HG03095 (cell line): ENCODE data around the gene KRT17.
"Not testable (repeated sequence)": the region's sequence is repeated elsewhere in the genome, so short reads cannot be mapped to it uniquely, and the experiment has no call there.

Experiments
- ATAC-seq: cut with Tn5 transposase; IDR thresholded peaks from one replicate; pipeline ENCODE4 v1.9.1; 2021; ENCODE audit warnings: moderate library complexity; ENCODE audit not compliant: unreplicated experiment

Gene KRT17

DNA sequence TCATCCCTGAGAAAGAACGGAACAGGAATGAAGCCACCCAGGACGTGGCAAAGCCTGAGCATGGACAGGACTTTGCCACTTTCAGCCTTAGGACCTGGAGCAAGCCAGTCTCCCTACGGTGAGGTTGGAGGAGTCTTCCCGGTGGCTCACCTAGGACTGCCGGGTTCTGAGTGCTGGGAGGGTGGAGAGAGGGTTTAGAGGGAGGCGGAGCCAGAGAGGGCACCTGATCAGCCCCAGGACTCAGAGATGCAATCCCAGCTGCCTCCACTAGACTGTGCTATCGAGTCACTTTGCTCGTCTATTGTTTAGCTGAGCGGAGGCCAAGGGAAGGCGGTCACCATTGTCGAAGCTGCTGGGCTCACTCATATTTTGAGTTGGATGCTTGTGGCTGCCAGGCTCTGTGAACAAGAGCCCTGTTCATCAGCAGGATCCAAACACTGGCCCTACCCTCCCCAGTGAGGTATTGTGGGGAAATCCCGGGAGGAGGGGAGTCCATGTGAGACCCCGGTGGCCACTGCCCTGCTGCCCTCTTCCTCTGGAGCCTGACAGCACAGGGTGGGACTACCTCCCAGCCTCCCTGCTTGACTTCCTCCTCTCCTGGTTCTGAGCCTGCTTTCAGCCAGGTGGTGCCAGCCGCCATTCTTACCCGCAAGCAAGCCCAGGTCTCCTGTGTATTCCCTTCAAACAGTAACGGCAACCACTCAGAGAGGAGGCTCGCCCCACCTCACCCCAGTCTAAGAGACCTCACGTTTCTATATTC is 44.7 kb downstream of the KRT17 start:
- no peak for ATAC-seq

DNA sequence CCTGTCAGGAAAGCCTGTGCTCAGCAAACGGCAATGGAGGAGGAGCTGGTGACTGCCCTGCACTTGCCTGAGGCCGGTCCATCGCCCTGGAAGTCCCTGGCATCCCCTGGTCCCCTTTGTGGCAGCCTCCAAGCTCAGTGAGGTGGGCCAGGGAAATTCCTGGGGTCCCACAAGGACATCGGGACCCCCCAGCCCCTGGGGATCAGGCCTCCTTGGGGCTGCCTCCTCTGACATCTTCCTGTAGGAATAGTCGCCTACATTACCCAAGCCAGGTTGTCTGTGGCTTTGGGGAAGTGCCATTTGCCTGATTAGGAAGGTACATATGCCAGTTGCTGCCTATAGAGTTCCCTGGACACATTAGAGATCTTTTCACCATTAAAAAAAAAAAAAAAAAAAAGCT is 45.4 kb downstream of the KRT17 start:
- no peak for ATAC-seq

GRCh38 chr17:41578538-41578937 is 45.8 kb downstream of the KRT17 start:
- ATAC-seq = no peak

DNA sequence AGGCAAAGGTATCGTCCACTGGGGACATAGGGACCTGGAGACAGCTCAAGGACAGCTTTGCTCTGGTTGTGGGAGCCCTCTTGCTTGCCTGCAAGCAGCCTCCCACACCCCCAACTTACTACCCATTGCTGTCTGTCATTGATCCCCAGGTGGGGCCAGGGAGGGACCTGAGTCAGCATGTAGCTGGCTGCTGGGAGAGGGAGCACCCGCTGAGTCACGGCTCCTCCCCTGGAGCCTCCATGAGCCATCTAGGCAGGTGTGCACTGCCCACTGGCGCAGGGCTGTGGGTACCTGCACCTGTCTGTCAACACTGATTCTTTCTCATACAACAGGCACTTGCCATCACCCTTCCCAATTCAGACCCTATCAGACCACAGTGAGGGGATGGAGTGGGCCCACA is 47.6 kb downstream of the KRT17 start:
- ATAC-seq = not testable (repeated sequence)

DNA sequence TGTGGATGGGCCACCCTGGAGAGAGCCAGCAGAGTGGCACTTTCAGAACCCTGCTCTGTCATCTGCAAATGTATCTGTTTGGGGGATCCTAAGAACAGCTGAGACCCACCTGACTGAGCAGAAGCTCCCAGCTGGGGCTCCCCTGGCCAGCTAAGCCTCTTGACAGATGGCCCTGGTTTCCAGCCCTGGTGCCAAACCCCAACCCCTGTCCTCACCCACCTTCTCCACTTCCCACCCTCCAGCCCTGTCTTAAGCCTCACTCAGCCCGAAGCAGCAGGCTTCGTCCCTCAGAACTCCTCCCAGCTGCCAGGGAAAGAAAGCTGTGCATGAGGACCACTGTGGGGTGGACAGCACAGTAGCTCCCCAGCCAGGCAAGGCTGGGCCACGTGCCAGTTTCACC is 49.0 kb downstream of the KRT17 start:
- no peak for ATAC-seq

DNA sequence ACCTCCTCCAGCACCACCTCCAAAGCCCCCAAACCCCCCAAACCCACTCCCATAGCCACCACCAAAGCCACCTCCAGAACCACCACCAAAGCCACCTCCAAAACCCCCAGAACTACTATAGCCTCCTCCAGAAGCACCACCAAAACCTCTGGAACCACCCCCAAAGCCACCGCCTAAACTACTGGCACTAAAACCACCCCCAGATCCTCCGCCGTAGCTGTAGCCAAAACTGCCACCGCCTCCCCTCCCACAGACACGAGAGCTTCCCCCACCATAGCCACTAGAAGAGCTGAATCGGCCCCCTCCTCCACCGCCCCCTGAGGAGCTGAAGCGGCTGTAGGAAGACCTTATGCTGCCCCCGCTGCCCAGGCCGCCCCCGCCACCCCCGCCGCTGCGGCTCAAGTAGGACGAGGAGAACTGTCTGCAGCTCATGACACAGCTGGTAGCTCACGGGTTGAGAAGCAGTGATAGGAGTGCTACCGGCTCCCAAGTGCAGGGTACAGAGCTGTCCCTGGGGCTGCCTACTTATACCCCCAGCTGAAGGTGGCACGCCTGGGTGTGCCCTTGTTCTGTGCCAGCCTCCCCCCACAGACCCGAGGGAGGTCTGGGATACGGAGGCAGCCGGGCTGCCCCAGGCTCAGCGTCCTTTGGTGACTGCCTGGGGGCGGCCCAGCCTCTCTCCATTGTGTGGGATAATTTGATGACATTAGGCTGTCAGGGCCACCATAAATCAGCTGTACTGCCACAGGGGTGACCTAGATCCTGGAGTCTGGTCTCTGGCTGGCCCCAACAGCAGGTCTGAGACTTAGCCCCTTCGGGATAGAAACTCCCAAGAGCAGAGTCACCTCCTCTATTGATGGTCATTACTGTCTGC is 52.6 kb downstream of the KRT17 start, which contains the start of gene KRT9:
Gene KRT9, minus strand, starts transcription at position 499 of the 874 bp plus-strand sequence. Its CDS starts 67 bp downstream, at position 432.
- no peak for ATAC-seq
